ENCODE results near the gene TRRAP.

The TRRAP gene

GRCh38 chr7:99034932-99035722, 156.8 kb downstream of the TRRAP start:
- no peak for DNase-seq (ENCODE audit: low read depth, low spot score)
- H3K27me3 ChIP-seq (ENCODE audit: control insufficient read depth, insufficient read depth, low read length) = no peaks in the 10 kb centered on the region
- H3K4me1 ChIP-seq (ENCODE audit: control insufficient read depth, insufficient read depth, low read length) = no peaks in the 10 kb centered on the region
- no peaks in the 10 kb centered on the region for H3K9me3 ChIP-seq (ENCODE audit: control insufficient read depth, insufficient read depth, low read length)
- peaks cover 47% of the 10 kb centered on the region for H3K36me3 ChIP-seq (ENCODE audit: control insufficient read depth, insufficient read depth, low read length)
- no peak overlapping the region for H3K27ac ChIP-seq (ENCODE audit: low read length)
- WGBS (ENCODE audit: insufficient coverage, insufficient read length) = no CpG with 5 or more reads among the region's 30 CpGs
- H3K4me3 ChIP-seq (ENCODE audit: low read length) = no peak overlapping the region; the same call in 1 of the 2 replicates

DNA sequence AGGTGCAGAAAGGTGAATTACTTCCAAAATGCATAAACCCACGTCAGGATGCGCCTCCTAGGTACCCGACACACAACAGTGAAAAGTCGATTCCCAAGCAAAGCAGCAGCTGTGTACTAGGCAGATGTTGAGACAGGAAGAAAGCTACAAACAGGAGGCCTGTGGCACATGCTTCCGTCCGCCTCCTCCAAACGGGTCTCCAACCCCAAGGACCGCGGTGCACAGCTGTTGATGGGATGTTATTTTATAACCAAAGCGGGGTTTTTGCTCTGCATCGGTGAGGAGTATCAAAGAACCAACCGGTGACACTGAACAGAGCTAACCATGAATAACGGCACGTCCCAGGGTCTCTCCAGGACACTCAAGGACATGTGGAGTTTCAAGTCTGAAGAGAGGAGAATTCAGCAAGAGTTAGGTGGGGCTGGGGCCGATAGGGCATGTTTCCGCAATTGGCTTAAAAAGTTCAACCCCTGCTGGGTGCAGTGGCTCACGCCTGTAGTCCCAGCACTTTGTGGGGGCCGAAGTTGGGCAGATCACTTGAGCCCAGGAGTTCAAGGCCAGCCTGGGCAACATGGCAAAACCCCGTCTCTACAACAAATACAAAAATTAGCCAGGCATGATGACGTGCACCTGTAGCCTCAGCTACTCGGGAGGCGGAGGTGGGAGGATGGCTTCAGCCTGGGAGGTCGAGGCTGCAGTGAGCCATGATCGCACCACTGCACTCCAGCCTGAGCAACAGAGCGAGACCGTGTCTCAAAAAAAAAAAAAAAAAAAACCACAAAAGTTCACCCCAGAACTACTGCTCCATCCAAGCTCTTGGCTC, 157.6 kb downstream of the TRRAP start:
- DNase-seq (ENCODE audit: low read depth, low spot score) = no peak
- Histone ChIP-seq H3K9me3 (ENCODE audit: control insufficient read depth, insufficient read depth, low read length) (no peaks in the 10 kb centered on the region), H3K36me3 (ENCODE audit: control insufficient read depth, insufficient read depth, low read length) (peaks cover 42% of the 10 kb centered on the region), H3K4me1 (ENCODE audit: control insufficient read depth, insufficient read depth, low read length) (no peaks in the 10 kb centered on the region), H3K27me3 (ENCODE audit: control insufficient read depth, insufficient read depth, low read length) (no peaks in the 10 kb centered on the region), H3K27ac (ENCODE audit: low read length) (no peak overlapping the region), H3K4me3 (ENCODE audit: low read length) (no peak overlapping the region; the same call in 1 of the 2 replicates)
- no CpG with 5 or more reads among the region's 26 CpGs for WGBS (ENCODE audit: insufficient coverage, insufficient read length)

DNA sequence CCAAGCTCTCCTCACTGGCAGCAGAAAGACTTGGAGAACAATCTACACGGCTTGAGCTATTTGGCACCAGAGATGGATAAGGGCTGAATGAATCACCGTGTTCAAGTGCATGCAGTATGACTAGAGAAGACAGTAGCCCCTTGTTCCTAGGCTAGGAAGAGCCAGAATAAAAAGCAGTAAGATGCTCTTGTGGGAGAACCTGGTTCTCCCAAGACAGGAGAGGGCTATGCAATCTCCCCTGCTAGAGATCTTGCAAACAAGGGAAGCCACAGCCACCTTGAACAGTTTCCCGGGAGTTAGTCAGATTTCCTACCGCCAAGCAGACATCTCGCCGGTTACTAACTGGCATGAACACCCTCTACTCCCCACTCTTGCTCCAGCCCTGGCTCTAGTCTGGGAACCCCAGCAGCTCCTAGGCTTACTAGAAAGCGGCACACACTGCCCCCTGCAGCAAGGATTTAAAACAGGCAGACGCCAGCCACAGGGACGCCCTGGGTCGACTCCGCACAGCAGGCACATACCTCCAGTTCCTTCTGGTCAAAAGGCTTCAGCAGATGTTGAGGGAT, 158.3 kb downstream of the TRRAP start:
- H3K4me1 ChIP-seq (ENCODE audit: control insufficient read depth, insufficient read depth, low read length) = no peaks in the 10 kb centered on the region
- peaks cover 43% of the 10 kb centered on the region for H3K36me3 ChIP-seq (ENCODE audit: control insufficient read depth, insufficient read depth, low read length)
- H3K27ac ChIP-seq (ENCODE audit: low read length) = no peak overlapping the region
- H3K4me3 ChIP-seq (ENCODE audit: low read length) = no peak overlapping the region
- H3K9me3 ChIP-seq (ENCODE audit: control insufficient read depth, insufficient read depth, low read length) = no peaks in the 10 kb centered on the region
- WGBS (ENCODE audit: insufficient coverage, insufficient read length) = no CpG with 5 or more reads among the region's 11 CpGs
- peak; percentile 41 for DNase-seq (ENCODE audit: low read depth, low spot score)
- no peaks in the 10 kb centered on the region for H3K27me3 ChIP-seq (ENCODE audit: control insufficient read depth, insufficient read depth, low read length)

GRCh38 chr7:99037327-99037940, 159.1 kb downstream of the TRRAP start:
- WGBS (ENCODE audit: insufficient coverage, insufficient read length) = no CpG with 5 or more reads among the region's 16 CpGs
- H3K36me3 ChIP-seq (ENCODE audit: control insufficient read depth, insufficient read depth, low read length) = peaks cover 45% of the 10 kb centered on the region
- no peak overlapping the region for H3K27ac ChIP-seq (ENCODE audit: low read length)
- H3K4me1 ChIP-seq (ENCODE audit: control insufficient read depth, insufficient read depth, low read length) = no peaks in the 10 kb centered on the region
- no peaks in the 10 kb centered on the region for H3K9me3 ChIP-seq (ENCODE audit: control insufficient read depth, insufficient read depth, low read length)
- no peak for DNase-seq (ENCODE audit: low read depth, low spot score)
- no peaks in the 10 kb centered on the region for H3K27me3 ChIP-seq (ENCODE audit: control insufficient read depth, insufficient read depth, low read length)
- H3K4me3 ChIP-seq (ENCODE audit: low read length) = no peak overlapping the region

DNA sequence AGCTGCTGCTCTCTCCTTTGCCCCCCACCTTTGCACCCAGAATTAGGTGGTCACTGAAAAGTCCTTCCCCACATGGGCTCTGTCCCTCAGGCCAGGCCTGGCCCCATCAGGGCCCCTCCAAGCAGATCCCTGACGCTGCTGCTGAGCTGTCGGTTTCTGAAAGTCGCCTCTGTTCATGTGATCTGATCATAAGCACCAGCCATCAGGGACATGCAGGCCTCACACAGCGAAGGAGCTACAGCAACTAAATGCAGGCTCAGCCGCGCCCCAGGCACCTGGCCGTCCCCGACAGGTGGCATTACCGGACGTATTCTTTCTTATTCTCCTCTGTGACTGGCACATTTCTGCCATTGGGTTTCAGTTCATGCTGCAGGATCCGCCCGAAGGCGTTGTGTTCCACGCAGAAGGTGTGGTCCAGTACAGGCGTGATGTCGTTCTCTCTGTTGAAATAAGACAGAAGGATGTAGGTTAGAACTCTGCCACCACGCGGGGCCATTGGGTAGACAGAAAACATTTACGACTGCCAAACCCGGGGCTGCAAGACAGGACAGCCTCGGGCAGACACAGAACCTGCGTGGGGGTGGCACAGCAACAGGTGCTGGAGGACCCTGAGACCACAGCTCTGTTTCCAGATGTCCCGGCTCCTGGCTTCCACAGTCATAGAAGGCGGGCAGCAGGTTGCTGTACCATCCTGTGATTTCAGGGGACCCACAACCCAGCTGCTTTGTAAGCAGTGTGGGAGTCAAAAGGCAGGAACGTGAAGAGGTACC, 159.9 kb downstream of the TRRAP start:
- no peak for DNase-seq (ENCODE audit: low read depth, low spot score)
- Histone ChIP-seq H3K27me3 (ENCODE audit: control insufficient read depth, insufficient read depth, low read length) (no peaks in the 10 kb centered on the region), H3K27ac (ENCODE audit: low read length) (no peak overlapping the region), H3K36me3 (ENCODE audit: control insufficient read depth, insufficient read depth, low read length) (peaks cover 43% of the 10 kb centered on the region), H3K4me3 (ENCODE audit: low read length) (no peak overlapping the region), H3K4me1 (ENCODE audit: control insufficient read depth, insufficient read depth, low read length) (no peaks in the 10 kb centered on the region), H3K9me3 (ENCODE audit: control insufficient read depth, insufficient read depth, low read length) (no peaks in the 10 kb centered on the region)
- WGBS (ENCODE audit: insufficient coverage, insufficient read length) = no CpG with 5 or more reads among the region's 25 CpGs

GRCh38 chr7:99039384-99039891, 161.1 kb downstream of the TRRAP start:
- H3K27me3 ChIP-seq (ENCODE audit: control insufficient read depth, insufficient read depth, low read length) = no peaks in the 10 kb centered on the region
- peaks cover 40% of the 10 kb centered on the region for H3K36me3 ChIP-seq (ENCODE audit: control insufficient read depth, insufficient read depth, low read length)
- no CpG with 5 or more reads among the region's 8 CpGs for WGBS (ENCODE audit: insufficient coverage, insufficient read length)

GRCh38 chr7:99040104-99040958, 162.0 kb downstream of the TRRAP start:
- Histone ChIP-seq H3K9me3 (ENCODE audit: control insufficient read depth, insufficient read depth, low read length) (no peaks in the 10 kb centered on the region), H3K36me3 (ENCODE audit: control insufficient read depth, insufficient read depth, low read length) (peaks cover 37% of the 10 kb centered on the region), H3K4me1 (ENCODE audit: control insufficient read depth, insufficient read depth, low read length) (no peaks in the 10 kb centered on the region), H3K27ac (ENCODE audit: low read length) (no peak overlapping the region), H3K27me3 (ENCODE audit: control insufficient read depth, insufficient read depth, low read length) (no peaks in the 10 kb centered on the region), H3K4me3 (ENCODE audit: low read length) (no peak overlapping the region)
- peak; percentile 81 for DNase-seq (ENCODE audit: low read depth, low spot score)
- WGBS (ENCODE audit: insufficient coverage, insufficient read length) = 100% methylated on average over 9 of the region's 31 CpGs

More at GRCh38 chr7:99039384-99039891, 161.1 kb downstream of the TRRAP start:
- no peaks in the 10 kb centered on the region for H3K9me3 ChIP-seq (ENCODE audit: control insufficient read depth, insufficient read depth, low read length)
- no peak for DNase-seq (ENCODE audit: low read depth, low spot score)
- H3K4me1 ChIP-seq (ENCODE audit: control insufficient read depth, insufficient read depth, low read length) = no peaks in the 10 kb centered on the region
- H3K4me3 ChIP-seq (ENCODE audit: low read length) = no peak overlapping the region
- H3K27ac ChIP-seq (ENCODE audit: low read length) = no peak overlapping the region

DNA sequence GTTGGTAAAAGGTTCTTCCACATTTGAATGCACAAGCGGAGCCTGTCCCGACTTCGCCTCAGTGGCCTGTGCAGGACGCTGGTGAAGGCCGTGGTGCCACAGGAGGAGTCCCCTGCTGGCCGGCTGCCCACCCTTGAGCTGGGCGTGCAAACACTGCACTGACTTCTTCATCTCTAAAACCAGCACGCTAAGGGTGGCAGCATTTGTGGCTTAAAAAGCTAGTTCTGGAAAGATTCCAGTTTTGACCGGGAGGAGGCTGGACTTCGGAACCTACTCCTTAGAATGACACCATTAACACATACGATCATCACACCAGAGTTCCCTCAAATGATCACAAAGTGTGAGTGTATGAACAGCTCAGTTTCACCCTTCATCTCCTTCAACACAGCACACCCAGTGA, 163.2 kb downstream of the TRRAP start:
- Histone ChIP-seq H3K4me3 (ENCODE audit: low read length) (no peak overlapping the region), H3K27me3 (ENCODE audit: control insufficient read depth, insufficient read depth, low read length) (no peaks in the 10 kb centered on the region), H3K27ac (ENCODE audit: low read length) (no peak overlapping the region), H3K36me3 (ENCODE audit: control insufficient read depth, insufficient read depth, low read length) (peaks cover 32% of the 10 kb centered on the region), H3K4me1 (ENCODE audit: control insufficient read depth, insufficient read depth, low read length) (no peaks in the 10 kb centered on the region), H3K9me3 (ENCODE audit: control insufficient read depth, insufficient read depth, low read length) (no peaks in the 10 kb centered on the region)
- DNase-seq (ENCODE audit: low read depth, low spot score) = no peak
- no CpG with 5 or more reads among the region's 11 CpGs for WGBS (ENCODE audit: insufficient coverage, insufficient read length)

- Histone ChIP-seq H3K4me3 (ENCODE audit: low read length) (no peak overlapping the region), H3K27me3 (ENCODE audit: control insufficient read depth, insufficient read depth, low read length) (no peaks in the 10 kb centered on the region), H3K36me3 (ENCODE audit: control insufficient read depth, insufficient read depth, low read length) (peaks cover 26% of the 10 kb centered on the region), H3K9me3 (ENCODE audit: control insufficient read depth, insufficient read depth, low read length) (no peaks in the 10 kb centered on the region), H3K27ac (ENCODE audit: low read length) (no peak overlapping the region), H3K4me1 (ENCODE audit: control insufficient read depth, insufficient read depth, low read length) (no peaks in the 10 kb centered on the region)
- DNase-seq (ENCODE audit: low read depth, low spot score) = no peak
- WGBS (ENCODE audit: insufficient coverage, insufficient read length) = no CpG with 5 or more reads among the region's 5 CpGs
Measured at GRCh38 chr7:99042957-99043356, 164.6 kb downstream of the TRRAP start.

All from iPS DF 6.9 (cell line).